DMS114 treated with DMSO at 0.1 percent for 48 hours (cell line): ENCODE measurements around the gene PEX19.
"Not testable (repeated sequence)": the region's sequence is repeated elsewhere in the genome, so short reads cannot be mapped to it uniquely, and the experiment has no call there.

Experiments
- DNase-seq: peaks from one replicate; lab custom pipeline; 2025; ENCODE audit not compliant: unreplicated experiment; lab: John Stamatoyannopoulos, UW

Gene PEX19, protein sequence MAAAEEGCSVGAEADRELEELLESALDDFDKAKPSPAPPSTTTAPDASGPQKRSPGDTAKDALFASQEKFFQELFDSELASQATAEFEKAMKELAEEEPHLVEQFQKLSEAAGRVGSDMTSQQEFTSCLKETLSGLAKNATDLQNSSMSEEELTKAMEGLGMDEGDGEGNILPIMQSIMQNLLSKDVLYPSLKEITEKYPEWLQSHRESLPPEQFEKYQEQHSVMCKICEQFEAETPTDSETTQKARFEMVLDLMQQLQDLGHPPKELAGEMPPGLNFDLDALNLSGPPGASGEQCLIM

DNA sequence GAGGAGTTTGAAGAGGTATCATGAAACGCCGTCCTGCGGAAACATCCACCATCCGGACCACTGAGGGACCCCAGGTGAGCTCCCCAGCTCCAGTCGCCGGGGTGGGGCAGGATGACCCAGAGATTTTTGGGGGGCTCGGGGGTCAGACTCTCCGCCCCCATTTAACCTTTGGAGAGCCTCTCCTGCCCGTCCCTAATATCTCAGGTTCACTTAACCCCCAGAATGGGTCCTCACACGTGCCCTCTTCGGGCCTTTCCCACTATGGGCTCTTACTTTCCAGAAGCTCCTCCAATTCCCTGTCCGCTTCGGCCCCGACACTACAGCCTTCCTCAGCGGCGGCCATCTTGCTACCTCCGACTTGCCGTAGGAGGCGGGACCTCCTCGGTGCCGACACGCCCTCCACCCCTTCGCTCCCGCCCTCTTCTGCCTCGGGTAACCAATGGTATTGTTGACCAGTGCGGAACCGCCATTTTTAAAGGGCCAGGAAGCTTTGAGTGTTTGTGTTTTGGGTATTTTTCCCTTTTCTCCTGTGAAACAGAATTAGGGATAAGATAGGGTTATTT lies at the start of gene PEX19:
TSS of gene PEX19 (minus strand) at position 352 of the 563 bp plus-strand sequence. CDS start at position 343, 9 bp downstream.
- peak; percentile 98 for DNase-seq

DNA sequence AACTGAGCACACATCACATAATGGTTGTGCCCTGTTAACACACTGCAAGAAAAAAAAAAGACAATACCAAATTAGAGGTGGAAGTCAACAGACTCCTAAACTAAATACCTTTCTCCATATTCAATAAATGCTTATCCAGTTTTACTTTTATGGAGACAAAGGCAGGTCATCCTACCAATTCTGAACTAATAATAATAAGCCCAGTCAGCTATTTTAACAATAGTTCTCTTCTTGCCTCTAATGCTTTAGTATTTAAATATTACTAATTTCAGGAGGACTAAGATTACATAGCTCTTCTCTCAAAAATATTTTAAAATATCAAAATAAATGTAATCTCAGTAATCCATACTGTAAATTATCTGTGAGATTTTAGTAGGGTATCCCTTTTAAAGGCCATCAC lies 47.6 kb upstream of the PEX19 start:
- DNase-seq, result no peak

DNA sequence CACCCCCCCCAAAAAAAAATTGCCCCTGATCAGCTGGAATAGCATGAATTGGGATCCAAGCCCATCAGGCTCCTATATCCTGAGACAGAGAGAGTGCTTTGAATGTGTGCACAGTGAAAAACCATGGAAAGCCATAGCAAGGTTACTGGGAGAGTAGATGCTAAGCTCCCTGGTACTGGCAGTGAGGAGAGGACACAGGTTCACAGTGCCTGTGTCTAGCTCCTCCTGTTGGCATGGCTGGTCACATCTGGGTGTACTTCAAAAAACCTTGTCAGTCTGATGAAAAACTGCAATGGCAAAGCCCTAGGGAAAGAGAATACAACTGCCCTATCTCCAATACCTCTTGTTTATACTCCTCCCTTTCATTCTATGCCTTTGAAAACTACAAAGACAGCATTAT lies 45.2 kb upstream of the PEX19 start:
- DNase-seq, result no peak

DNA sequence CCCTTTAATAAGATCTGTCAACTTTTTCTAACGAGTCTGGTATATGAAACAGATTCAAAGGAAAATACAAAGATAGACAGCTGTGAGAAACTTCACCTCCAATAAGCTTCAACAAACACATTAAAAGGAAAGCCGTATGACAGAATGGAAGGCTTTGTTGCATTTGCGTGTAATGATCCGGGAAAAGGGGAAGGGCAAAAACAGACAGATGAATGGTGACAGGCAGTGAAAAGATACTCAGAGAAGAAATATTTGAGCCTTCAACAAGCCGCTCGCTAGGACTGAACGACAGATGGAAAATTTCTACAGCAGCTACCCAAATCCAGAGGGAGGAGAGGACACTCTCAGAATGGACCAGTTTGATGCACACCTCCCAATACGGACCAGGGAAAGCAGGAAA lies 43.3 kb upstream of the PEX19 start:
- no peak for DNase-seq

DNA sequence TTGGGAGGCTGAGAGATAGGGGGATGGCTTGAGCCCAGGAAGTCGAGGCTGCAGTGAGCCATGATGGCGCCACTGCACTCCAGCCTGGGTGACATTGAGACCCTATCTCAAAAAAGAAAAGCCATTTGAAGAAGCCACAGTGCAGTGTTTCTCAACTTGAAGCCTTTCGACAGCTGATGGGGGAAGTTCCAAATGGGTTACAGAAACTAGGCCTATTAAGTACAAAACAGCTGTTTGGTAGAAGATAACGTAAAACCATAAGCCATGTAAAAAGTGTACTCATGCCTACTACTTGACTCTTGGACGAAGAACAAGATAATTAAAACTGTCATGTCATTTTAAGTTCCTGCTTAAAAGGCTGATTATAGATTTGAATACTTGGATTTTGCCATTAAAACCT lies 41.5 kb upstream of the PEX19 start:
- DNase-seq, result no peak

DNA sequence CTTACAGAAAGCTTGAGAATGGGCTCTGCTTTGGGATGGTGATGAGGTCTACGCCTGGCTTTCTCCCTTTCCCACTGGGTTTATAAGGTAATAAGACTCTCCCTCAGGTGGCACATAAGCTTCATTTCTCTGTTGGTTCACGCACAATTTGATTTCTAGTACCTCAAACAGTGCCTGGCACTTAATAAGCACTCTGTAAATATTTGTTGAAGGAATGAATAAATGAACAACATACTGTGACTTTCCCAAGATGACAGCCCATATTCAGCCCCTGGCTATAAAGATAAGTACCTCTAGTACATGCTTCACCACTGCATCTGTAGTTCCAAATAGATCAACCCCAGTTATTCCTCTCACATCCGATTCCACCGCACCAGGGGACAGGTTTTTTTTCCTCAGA lies 40.3 kb upstream of the PEX19 start:
- DNase-seq, result no peak

DNA sequence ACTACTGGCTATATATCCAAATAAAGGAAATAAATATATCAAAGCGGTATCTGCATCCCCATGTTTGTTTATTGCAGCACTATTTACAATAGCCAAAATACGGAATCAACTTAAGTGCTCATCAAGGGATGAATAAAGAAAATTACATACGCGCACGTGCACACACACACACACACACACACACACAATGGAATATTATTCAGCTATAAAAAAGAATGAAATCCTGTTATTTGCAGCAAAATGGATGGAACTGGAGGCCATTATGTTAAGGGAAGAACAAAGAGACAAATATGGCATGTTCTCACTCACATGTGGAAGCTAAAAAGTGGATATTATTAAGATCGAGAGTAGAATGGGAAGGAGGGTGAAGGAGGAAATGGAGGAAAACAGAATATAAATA lies 37.9 kb upstream of the PEX19 start:
- no peak for DNase-seq

DNA sequence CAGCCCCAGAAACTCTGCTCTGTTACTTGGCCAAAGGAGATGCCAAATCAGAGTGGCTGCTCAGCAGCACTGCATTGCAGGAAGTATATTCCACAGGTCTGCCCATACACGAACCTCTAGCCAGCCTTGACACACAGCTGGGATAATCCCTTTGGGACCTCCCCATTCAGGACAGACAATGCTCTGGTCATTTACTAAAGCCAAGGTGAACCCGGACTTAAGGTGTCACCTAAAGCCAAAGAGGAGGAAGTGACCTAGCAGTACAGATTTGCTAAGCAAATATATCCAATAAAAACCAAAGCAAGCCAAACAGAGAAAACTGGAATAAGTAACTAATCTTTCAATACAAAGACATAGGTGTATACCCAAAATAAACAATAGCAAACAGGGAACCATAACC lies 30.4 kb upstream of the PEX19 start:
- DNase-seq, result no peak

DNA sequence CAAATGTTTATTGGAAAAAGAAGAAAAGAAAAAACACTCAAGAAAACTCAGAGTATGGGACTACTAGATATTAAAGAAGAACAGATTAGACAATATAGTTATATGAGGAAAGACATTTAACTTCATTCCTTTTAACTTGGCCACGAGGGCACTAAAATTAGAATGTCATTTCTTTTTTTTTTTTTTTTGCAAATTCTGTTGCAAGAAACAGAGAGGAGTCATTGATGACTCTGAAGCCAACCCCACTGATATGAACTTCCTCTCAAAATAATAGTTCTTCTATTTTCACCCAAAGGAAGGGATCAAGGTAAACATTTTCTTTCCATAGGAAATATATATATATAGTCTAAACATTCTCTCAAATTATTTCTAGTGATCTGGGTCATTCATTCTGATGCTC lies 24.6 kb upstream of the PEX19 start:
- no peak for DNase-seq

DNA sequence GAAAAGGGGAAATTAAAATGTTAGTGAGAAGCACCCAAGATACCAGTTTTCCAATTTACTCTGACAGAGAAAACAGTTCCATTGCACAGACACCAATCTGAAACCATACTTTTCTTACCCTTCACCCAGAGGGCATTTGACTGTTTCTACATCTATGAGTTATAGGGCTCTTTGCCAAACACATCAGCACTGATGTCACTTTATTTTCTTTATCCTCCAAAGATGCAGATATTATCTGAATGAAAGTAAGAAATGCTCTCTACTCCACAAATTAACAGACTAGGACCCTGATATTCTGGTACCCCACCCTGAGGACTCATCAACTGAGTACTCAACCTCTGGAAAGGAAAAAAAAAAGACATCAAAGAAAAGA lies 24.2 kb upstream of the PEX19 start:
- DNase-seq, result no peak

DNA sequence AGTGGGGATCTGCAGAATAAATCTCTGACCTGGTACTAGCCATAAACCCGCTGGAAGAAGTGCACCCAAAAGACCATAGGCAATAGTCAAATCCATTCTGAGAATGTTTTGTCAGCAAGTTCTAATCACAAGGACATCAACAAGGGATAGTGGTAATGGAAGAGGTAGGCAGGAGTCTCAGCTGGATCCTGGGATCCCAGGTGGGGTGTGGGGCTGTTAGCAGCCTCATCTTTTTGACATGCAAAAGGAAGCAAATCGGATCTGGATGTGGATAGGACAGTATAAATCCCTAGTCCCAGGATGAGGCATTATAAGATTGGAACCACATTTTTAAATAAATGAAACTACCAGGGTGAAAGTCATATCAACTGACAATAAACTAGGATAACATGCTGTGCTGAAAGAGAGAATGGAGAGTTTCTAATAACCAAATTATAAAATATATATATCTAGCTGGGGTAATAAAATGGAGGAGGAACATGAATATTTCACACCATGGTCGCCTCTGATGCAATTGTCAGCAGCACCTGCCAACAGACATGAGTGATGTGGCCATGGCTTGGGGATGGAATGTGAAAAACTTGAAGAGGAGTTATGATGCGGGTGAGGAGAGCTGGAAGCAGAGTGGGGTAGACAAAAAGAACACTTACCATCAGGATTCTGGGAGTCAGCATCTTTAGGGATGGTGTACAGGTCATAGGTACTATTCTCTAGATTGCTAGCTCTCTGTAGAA lies 23.7 kb upstream of the PEX19 start:
- no peak for DNase-seq

DNA sequence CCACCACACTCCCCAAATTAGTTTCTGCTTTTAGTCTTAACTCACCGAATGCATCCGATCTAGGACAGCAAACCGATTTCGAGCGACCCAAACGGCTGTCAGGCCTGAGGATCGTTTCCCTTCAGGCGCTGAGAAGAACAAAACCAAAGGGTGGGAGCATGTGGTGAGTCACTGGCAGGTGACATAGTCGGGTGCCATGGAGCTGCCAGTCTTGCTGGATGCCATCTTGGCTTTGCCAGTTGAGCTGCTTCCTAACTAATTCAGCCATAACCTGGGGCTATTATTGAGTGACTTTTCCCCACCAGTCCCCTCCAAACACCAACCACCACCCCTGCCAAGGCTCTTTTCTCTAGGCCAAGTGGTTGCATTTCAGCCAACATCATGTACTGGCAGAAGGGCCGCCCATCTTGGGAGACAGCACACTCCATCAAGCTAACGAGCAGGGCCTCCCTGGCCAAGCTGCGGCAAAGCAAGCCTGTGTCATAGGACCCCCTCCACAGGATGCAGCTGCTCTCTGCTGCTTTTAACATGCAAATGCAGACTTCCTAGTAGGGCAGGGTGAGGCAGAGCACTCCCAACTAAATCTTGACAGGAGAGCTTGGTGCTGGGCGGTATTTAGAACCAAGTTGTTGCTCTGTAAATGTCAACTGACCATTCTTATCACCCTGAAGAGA lies 22.3 kb upstream of the PEX19 start:
- DNase-seq, result no peak

DNA sequence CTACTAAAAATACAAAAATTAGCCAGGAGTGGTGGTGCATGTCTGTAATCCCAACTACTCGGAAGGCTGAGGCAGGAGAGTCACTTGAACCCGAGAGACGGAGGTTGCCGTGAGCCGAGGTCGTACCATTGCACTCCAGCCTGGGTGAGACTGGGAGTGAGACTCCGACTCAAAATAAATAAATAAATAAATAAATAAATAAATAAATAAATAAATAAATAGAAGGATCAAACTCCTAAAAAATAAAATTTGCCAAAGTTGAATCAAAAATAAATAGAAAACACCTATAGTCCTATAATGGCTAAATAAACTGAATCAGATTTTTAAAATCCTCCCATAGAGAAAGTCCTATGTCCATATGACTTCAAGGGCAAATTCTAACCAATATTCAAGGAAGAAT lies 15.2 kb upstream of the PEX19 start:
- no peak for DNase-seq

DNA sequence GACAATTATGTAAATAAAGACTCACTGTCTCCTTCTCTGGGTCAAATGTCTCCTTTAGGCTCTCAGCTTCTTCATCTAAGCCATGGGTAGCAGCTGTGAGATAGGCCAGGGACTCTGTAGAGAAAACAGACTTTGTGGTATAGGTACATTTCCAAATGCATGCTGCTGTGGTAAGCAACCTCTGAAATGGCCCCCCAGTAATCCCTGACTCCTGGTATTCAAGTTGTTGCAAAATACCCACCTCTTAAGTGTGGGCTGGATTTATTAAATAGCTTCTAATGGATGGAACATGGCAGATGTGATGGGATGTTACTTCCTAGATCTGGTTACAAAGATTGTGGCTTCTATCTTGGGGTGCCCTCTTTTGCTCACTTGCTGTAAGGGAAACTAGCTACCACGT lies 11.1 kb upstream of the PEX19 start:
- DNase-seq, result no peak

DNA sequence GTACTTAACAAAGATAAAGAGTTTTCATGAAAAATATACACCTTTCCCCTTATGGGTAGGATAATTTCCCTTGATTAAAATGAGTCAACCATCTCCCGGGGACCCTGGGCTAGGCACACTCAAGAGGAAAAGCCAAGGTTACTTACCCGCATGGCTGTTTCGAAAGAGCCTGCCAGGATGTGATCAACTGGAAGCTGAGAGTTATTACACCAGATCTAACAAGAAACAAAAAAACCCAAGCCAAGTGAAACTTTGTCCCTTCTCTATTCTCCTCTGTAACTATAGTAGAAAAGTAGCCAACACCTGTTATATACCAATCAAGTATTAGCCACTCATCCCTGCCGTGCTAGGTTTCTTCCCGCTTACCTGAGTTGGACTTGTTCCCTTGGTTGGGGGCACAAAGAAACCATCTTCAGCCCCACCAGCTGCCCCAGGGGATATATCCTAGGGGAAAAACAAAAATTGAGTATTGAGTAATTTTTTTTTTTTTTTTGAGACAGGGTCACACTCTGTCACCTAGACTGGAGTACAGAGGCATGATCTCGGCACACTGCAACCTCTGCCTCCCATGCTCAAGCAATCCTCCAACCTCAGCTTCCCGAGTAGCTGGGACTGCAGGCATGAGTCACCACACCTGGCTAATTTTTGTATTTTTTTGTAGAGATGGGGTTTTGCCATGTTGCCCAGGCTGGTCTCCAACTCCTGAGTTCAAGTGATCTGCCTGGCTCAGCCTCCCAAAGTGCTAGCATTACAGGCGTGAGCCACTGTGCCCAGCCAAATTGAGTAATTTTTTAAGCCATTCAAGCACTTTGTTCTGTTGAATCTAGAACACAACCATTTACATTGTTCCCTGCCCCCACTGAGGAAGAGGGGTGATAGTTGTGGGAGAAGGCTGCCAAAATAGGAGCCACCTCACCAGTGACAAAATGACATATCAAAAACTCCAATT lies 8.4 kb upstream of the PEX19 start:
- DNase-seq, result no peak

DNA sequence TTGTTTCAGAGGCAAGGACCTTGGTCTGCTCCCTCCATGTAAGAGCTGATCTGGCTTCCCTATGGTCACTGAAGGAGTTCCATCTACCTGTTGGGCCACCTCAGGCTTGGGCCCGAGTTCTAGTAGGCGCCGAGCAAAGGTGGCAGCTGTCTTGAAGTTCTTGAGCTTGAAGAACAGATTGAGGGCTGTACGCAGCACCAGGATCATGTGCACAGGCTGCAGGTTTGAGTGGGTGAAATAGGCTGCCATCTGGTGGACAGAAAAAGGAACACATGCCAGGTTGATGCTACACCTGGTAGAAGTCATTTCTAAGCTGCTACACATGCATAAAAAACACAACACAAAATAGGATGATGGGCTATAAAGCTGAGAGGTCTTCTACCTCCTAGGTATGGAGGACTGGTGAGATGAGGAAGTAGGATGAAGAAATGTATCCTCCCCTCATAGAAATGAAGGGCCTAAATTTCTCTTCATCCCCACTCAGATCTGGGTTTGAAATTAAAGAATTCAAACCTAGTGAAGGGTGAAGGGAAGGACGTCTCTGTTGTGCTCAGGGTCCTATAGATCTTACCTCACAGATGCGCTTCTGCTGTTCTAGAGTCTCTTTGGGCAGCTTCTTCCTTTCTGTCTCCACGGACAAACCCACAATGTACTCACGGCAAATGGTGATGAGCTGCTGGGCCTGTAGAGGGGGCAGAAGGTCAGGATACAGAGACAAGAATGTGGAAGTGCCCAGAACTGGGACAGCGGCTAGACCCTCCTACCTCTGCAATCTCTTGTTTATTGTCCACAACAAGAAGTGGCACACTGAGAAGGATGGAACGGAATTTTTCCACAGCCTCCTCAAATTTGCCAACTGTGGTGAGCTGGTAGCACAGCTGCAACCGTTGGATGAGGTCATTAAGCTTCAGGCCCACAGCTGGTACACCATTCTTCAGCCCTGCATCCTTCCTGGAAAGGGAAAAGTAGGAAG lies 6.6 kb upstream of the PEX19 start:
- DNase-seq, result peak; percentile 65

DNA sequence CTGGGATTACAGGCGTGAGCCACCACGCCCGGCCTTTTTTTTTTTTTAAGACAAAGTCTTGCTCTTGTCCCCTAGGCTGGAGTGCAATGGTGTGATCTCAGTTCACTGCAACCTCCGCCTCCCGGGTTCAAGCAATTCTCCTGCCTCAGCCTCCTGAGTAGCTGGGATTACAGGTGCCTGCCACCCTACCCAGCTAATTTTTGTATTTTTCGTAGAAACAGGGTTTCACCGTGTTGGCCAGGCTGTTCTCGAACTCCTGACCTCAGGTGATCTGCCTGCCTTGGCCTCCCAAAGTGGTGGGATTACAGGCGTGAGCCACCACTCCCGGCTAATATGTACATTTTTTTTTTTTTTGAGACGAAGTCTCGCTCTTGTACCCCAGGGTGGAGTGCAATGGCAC lies 2.8 kb upstream of the PEX19 start:
- DNase-seq, result not testable (repeated sequence)

DNA sequence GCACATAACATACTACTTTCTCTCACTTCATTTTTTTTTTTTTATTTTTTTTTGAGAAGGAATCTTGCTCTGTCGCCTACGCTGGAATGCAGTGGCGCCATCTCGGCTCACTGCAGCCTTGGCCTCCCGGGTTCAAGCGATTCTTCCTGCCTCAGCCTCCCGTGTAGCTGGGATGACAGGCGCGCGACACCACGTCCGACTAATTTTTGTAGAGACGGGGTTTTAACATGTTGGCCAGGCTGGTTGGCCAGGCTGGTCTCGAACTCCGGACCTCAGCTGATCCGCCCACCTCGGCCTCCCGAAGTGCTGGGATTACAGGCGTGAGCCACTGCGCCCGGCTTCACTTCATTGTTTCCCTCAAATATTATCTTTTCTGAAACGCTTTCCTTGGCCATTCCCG lies 573 bp upstream of the PEX19 start:
- no peak for DNase-seq

DNA sequence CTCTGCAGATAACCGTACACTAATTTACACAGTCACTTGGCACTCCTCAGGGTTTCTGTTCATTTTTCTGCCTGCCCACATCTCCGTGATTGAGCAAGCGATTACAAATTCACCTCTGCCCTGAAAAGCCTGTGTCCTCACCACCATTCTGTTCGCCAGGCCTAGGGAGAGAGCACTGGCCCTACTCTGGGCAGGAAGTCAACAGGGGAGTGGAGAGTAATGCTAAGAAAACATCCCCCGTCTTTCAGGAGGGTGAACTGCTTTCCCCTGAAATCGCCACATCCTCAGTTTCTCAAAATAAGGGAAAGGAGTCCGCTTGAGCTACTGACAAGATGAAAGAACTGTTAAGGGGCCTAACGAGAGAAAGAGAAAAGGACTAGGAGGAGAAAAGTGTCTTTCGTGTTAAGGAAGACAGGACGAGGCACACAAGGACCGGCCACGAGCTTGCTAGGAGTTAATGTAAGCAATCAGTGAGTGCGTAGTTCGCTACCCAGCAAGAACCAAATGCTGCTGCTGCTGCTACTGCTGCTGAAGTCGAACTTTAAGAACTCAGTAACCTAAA lies 632 bp downstream of the PEX19 start:
- no peak for DNase-seq
